Colon (tissue), 2 donors: Measurements from ENCODE around the gene SULT1A3.
"Not testable (repeated sequence)": the region's sequence is repeated elsewhere in the genome, so short reads cannot be mapped to it uniquely, and the experiment has no call there.

Source experiments
- FAIRE-seq: peaks from 2 replicates; lab custom pipeline; 2012; peaks lifted over from hg19 to GRCh38; lab: Jason Lieb, UNC
- donor health status: control.
- donor health status: control.

Gene SULT1A3

DNA sequence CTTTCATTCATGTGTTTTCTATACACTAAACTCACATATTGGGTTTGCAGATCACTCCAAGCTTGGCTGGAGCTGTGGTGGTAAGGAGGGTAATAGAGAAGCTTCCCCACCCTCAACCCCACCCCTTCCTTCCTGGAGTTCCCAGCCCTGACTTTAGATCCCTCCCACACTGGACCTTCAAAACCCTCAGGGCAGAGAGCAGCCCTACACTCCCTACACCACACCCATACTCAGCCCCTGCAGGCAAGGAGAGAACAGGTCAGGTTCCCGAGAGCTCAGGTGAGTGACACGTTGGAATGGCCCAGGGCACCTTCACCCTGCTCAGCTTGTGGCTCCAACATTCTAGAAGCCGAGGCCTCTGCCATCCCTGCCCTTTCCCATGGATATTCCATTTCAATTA lies at the start of gene SULT1A3:
TSS of gene SULT1A3 (plus strand) at position 207 of the 400 bp plus-strand sequence. CDS start 1,474 bp downstream, outside the sequence.
- FAIRE-seq = not testable (repeated sequence)

GRCh38 chr16:30151091-30151490 lies 48.0 kb upstream of the SULT1A3 start:
- FAIRE-seq = no peak

GRCh38 chr16:30152517-30152916 lies 46.5 kb upstream of the SULT1A3 start:
- no peak for FAIRE-seq

DNA sequence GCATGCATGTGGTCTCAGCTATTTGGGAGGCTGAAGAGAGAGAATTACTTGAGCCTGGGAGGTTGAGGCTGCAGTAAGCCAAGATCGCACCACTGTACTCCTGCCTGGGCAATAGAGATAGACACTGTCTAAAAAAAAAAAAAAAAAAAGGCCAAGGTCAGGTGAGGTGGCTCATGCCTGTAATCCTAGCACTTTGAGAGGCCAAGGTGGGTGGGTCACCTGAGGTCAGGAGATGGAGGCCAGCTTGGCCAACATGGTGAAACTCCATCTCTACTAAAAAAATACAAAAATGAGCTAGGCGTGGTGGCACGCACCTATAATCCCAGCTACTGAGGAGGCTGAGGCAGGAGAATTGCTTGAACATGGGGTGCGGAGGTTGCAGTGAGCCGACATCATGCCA lies 43.9 kb upstream of the SULT1A3 start:
- FAIRE-seq = no peak

GRCh38 chr16:30157214-30157613 lies 41.8 kb upstream of the SULT1A3 start:
- no peak for FAIRE-seq

GRCh38 chr16:30163538-30163937 lies 35.5 kb upstream of the SULT1A3 start:
- no peak for FAIRE-seq

DNA sequence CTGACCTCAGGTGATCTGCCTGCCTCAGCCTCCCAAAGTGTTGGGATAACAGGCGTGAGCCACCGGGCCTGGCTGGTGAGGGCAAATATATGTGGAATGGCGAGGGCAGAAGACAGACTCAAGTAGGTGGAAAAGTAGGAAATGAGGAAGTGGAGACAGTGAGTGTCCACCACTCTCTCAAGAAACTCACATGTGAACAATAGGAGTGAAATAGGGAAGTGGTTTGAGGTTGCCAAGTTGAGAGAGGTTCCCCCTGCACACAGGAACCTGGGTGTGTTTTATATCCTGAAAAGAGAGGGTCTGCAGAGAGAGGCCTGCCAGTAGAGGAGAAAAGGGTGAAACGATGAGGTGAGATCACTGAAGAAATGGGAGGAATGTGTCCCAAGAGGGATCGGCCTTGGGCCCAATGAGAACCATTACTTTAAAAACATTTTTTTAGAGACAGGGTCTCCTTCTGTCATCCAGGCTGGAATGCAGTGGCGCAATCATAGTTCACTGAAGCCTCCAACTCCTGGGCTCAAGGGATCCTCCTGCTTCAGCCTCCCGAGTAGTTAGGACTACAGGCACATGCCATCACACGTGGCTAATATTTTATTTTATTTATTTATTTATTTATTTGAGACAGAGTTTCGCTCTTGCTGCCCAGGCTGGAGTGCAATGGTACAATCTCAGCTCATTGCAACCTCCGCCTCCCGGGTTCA lies 32.7 kb upstream of the SULT1A3 start:
- FAIRE-seq = no peak

DNA sequence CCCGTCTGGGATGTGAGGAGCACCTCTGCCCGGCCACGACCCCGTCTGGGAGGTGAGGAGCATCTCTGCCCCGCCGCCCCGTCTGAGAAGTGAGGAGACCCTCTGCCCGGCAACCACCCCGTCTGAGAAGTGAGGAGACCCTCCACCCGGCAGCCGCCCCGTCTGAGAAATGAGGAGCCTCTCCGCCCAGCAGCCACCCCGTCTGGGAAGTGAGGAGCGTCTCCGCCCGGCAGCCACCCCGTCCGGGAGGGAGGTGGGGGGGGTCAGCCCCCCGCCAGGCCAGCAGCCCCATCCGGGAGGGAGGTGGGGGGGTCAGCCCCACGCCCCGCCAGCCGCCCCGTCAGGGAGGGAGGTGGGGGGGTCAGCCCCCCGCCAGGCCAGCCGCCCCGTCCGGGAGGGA lies 30.3 kb upstream of the SULT1A3 start:
- FAIRE-seq = not testable (repeated sequence)

GRCh38 chr16:30169416-30169815 lies 29.6 kb upstream of the SULT1A3 start:
- FAIRE-seq = not testable (repeated sequence)

DNA sequence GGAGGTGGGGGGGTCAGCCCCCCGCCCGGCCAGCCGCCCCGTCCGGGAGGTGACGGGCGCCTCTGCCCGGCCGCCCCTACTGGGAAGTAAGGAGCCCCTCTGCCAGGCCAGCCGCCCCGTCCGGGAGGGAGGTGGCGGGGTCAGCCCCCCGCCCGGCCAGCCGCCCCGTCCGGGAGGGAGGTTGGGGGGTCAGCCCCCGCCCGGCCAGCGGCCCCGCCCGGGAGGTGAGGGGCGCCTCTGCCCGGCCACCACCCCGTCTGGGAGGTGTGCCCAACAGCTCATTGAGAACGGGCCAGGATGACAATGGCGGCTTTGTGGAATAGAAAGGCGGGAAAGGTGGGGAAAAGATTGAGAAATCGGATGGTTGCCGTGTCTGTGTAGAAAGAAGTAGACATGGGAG lies 28.9 kb upstream of the SULT1A3 start:
- FAIRE-seq = not testable (repeated sequence)

GRCh38 chr16:30173054-30173453 lies 26.0 kb upstream of the SULT1A3 start:
- FAIRE-seq = no peak

- not testable (repeated sequence) for FAIRE-seq
These were observed 22.2 kb upstream of the SULT1A3 start for GRCh38 chr16:30176876-30177275.

DNA sequence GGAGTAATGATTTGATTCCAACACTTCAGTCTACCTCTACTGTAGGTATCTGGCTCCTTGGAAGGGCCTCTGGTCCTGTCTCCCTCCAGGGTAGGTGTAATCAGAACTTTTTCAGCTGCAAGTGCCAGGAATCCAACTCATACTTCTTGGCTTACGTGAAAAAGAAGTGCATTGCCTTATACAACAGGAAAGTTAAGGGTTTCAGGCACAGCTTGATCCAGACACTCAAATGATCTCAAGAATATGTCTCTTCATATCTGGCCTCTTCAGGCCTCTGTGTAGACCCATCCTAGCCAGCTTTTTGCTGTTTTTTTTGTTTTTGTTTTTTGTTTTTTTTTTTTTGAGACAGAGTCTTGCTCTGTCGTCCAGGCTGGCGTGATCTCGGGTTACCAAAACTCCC lies 19.9 kb upstream of the SULT1A3 start:
- no peak for FAIRE-seq

- FAIRE-seq = no peak
These were observed 19.1 kb upstream of the SULT1A3 start for GRCh38 chr16:30179931-30180330.

DNA sequence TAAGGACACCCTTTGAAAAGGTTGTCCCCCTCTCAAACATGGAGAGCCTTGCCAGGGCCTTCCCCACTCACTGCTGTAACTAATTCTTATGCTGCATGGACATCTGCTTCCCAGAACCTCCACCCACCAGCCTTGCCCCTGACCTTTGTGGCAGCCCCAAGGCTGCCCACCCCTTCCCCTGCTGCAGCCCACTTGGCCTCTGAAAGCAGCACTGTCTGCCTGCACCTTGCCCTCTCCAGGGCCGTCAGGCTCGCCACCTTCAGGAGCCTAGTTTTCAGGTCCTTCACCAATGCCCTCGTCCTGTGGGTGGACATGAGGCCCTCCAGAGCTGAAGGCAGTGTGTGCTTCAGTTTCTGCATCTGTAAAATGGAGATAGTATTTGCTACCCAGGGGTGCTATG lies 18.3 kb upstream of the SULT1A3 start:
- no peak for FAIRE-seq

DNA sequence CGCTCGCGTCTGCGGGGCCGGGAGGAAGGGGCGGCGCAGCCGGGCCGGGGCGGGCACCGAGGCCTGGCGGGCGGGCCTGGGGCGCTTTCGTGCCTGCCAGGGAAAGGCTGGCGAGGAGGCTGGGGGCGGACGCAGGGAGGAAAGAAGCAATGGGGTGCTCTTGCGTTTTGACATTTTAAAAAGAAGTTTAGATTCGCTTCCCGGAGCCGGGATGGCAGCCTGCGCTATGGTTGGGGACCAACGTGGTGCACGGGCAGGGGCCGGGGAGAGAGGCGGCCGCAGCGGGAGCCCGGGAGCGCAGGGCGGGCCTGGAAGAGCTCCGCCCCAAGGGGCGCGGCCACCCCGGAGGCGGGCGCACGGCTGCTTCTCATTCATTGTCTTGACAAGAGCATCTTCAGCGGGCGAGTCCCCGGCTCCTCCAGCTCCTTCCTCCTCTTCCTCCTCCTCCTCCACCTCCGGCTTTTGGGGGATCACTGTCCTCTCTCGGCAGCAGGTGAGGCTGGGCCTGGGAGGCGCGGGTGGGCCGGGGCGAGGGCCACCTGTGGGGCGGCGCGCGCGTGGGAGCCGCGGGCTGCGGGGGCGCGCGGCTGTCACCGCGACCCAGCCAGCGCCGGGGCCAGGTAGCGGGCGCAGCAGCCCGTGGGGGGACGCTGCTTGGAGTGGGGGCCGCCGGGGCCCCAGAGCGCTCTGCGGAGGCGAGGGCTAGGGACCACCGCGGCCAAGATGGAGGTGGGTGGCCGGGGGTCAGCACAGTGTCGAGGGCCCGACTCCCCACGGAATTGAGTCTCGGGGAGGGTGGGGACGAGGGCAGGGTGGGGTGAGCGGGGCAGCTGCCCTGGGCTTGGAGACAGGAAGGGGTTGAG lies 15.6 kb upstream of the SULT1A3 start, which contains the start of gene CORO1A:
TSS of gene CORO1A (plus strand) at position 370 of the 863 bp plus-strand sequence. CDS start 1,608 bp downstream, outside the sequence.
- no peak for FAIRE-seq

- no peak for FAIRE-seq
These were observed 14.8 kb upstream of the SULT1A3 start for GRCh38 chr16:30184096-30184890.

GRCh38 chr16:30184891-30185682 lies 14.0 kb upstream of the SULT1A3 start:
- FAIRE-seq = no peak

GRCh38 chr16:30185683-30186421 lies 13.2 kb upstream of the SULT1A3 start:
- FAIRE-seq = no peak

DNA sequence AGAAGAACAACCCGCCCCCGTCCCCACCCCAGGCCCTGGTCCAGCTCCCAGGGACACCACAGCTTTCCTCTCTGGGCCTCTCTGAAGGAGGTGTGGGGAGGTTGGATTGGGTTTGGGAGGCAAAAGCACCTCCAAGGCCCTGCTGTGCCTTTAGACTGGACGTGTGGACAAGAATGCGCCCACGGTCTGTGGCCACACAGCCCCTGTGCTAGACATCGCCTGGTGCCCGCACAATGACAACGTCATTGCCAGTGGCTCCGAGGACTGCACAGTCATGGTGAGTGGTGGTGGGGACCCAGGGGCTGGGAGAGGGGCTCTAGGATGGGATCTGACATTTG lies 12.6 kb upstream of the SULT1A3 start:
- no peak for FAIRE-seq
